ENCODE measurements around the gene MRAS.
"Not testable (repeated sequence)": the region's sequence is repeated elsewhere in the genome, so short reads cannot be mapped to it uniquely, and the experiment has no call there.

The MRAS gene

GRCh38 chr3:138426211-138426610, 77.8 kb downstream of the MRAS start:
- no peak for DNase-seq

- not testable (repeated sequence) for DNase-seq
These were observed 78.4 kb downstream of the MRAS start for GRCh38 chr3:138426754-138427153.

- no peak for DNase-seq
These were observed 81.3 kb downstream of the MRAS start for GRCh38 chr3:138429665-138430064.

- DNase-seq: no peak
These were observed 84.3 kb downstream of the MRAS start for GRCh38 chr3:138432576-138433240.

GRCh38 chr3:138433892-138434275, 85.5 kb downstream of the MRAS start:
- DNase-seq: no peak

- peak; percentile 60 for DNase-seq
These were observed 86.0 kb downstream of the MRAS start, which contains the start of gene ESYT3 for GRCh38 chr3:138434276-138434874. TSS of gene ESYT3 (plus strand) at chr3:138434616. CDS start at chr3:138434799, 183 bp downstream.

- DNase-seq: no peak
These were observed 86.7 kb downstream of the MRAS start for GRCh38 chr3:138434875-138435772.

- no peak for DNase-seq
These were observed 87.5 kb downstream of the MRAS start for GRCh38 chr3:138435840-138436239.

GRCh38 chr3:138437281-138437680, 88.9 kb downstream of the MRAS start:
- no peak for DNase-seq

GRCh38 chr3:138438896-138439295, 90.5 kb downstream of the MRAS start:
- peak; percentile 31 for DNase-seq

- no peak for DNase-seq
These were observed 91.3 kb downstream of the MRAS start for GRCh38 chr3:138439646-138440045.

GRCh38 chr3:138440121-138440521, 91.7 kb downstream of the MRAS start:
- peak; percentile 54 for DNase-seq

- DNase-seq: peak; percentile 72
These were observed 92.2 kb downstream of the MRAS start for GRCh38 chr3:138440596-138440995.

GRCh38 chr3:138441256-138441655, 92.9 kb downstream of the MRAS start:
- DNase-seq: no peak

- DNase-seq: peak; percentile 50
These were observed 93.4 kb downstream of the MRAS start for GRCh38 chr3:138441742-138442141.

- peak; percentile 68 for DNase-seq
These were observed 94.1 kb downstream of the MRAS start for GRCh38 chr3:138442433-138442832.

GRCh38 chr3:138443091-138443490, 94.7 kb downstream of the MRAS start:
- DNase-seq: no peak

GRCh38 chr3:138443521-138444503, 95.4 kb downstream of the MRAS start:
- DNase-seq: no peak

GRCh38 chr3:138445236-138445635, 96.9 kb downstream of the MRAS start:
- no peak for DNase-seq

GRCh38 chr3:138445654-138446053, 97.3 kb downstream of the MRAS start:
- no peak for DNase-seq

- DNase-seq: no peak
These were observed 100.3 kb downstream of the MRAS start for GRCh38 chr3:138448631-138449030.

GRCh38 chr3:138449490-138449889, 101.1 kb downstream of the MRAS start:
- DNase-seq: no peak
